Vagina (tissue), 2 donors: ENCODE results near the gene PARP9. TPM values are rescaled to one million over a fixed set of nuclear protein-coding genes. Genes with fewer than 3 reads are reported as not detected.

Experiments used
- DNase-seq, 2 donors: peaks; one replicate each; pipeline ENCODE4 v3.0.0-alpha.2; 2017; ENCODE audit errors: extremely low spot score in 2 of 2
- H3K27ac ChIP-seq: fragments of 200-600 bp; sonication (generic); one replicate; pipeline ENCODE4 v1.5.1; 2019
- H3K27me3 ChIP-seq: fragments of 200-600 bp; sonication (generic); one replicate; pipeline ENCODE4 v1.5.1; 2019
- H3K36me3 ChIP-seq, 2 donors: fragments of 200-600 bp; sonication (generic); one replicate each; pipeline ENCODE4 v1.5.1; 2017 to 2019
- H3K4me1 ChIP-seq: fragments of 200-600 bp; sonication (generic); one replicate; pipeline ENCODE4 v1.5.1; 2019
- H3K4me3 ChIP-seq, 2 donors: fragments of 200-600 bp; sonication (generic); 1 replicate in 1 of 2; 2 replicates in 1 of 2; pipeline ENCODE4 v1.5.1; 2016 to 2019
- H3K9me3 ChIP-seq: fragments of 200-600 bp; sonication (generic); one replicate; pipeline ENCODE4 v1.5.1; 2019
- POLR2A ChIP-seq, 2 donors: fragments of 450-650 bp; IDR thresholded peaks; one replicate each; pipeline ENCODE4 v1.6.1; 2017; ENCODE audit warnings: antibody characterized with exemption in 2 of 2, mild to moderate bottlenecking in 2 of 2, moderate library complexity in 2 of 2
- POLR2AphosphoS5 ChIP-seq, 2 donors: sonication (generic); formaldehyde crosslinking; IDR thresholded peaks; one replicate each; pipeline ENCODE4 v1.9.0; 2017; ENCODE audit warnings: antibody characterized with exemption in 2 of 2, mild to moderate bottlenecking in 2 of 2, low read depth in 1 of 2; ENCODE audit not compliant: insufficient read depth in 1 of 2
- intact Hi-C: fragments of 100-400 bp; cut with DNase I; formaldehyde crosslinking; loops from one replicate; pipeline ENCODE4 v1.15.1; 2023
- total RNA-seq: library from RNA; depleted of rRNA; stranded (reverse); fragments of >200 nt; gene quantifications from one replicate; pipeline ENCODE4 v1.2.3, GENCODE V29; 2016
- TF ChIP-seq, protein P1 (sequence below), 3 experiments: fragments of 450-650 bp in 2 of 3; fragments of 200-600 bp in 1 of 3; sonication (generic) in 1 of 3; IDR thresholded peaks; one replicate each; pipeline ENCODE4 v1.5.1; 2017 to 2019; ENCODE audit warnings: antibody characterized with exemption in 3 of 3, mild to moderate bottlenecking in 2 of 3, moderate library complexity in 2 of 3

Gene PARP9
- total RNA-seq, 1 donor from 2014 or later: 19.4 TPM

DNA sequence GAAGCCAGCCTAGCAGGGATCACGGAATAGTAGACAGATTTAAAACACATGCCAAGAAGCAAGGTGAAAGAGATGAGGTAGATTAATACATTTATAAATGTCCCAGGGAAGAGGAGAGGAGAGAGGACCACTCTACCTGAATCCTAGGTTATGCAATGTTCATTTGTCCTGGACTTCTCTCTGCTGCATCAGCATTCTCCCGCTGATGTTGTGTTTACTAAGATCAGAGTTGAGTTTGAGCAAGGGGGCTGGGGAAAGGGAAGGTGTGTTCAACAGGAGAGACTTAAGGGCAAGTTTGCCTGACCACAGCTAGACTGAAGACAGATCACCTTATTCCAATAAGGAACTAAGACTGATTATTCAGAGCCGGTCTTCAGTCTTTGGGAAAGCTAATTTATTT is 48.2 kb downstream of the PARP9 start:
- Histone ChIP-seq H3K36me3 (no peaks in the 10 kb centered on the region), H3K4me1 (peaks cover 29% of the 10 kb centered on the region), H3K9me3 (no peaks in the 10 kb centered on the region), H3K27ac (no peak overlapping the region), H3K4me3 (no peak overlapping the region), H3K27me3 (no peaks in the 10 kb centered on the region)
- intact Hi-C loops: no loop called here
- DNase-seq: no peak
- TF ChIP-seq POLR2A (IDR thresholded peaks at IDR 0.05) (no peak), POLR2AphosphoS5 (IDR thresholded peaks at IDR 0.05; ENCODE audit: insufficient read depth in 1 of 2, low read depth in 1 of 2) (no peak)
- TF ChIP-seq, protein P1, sequence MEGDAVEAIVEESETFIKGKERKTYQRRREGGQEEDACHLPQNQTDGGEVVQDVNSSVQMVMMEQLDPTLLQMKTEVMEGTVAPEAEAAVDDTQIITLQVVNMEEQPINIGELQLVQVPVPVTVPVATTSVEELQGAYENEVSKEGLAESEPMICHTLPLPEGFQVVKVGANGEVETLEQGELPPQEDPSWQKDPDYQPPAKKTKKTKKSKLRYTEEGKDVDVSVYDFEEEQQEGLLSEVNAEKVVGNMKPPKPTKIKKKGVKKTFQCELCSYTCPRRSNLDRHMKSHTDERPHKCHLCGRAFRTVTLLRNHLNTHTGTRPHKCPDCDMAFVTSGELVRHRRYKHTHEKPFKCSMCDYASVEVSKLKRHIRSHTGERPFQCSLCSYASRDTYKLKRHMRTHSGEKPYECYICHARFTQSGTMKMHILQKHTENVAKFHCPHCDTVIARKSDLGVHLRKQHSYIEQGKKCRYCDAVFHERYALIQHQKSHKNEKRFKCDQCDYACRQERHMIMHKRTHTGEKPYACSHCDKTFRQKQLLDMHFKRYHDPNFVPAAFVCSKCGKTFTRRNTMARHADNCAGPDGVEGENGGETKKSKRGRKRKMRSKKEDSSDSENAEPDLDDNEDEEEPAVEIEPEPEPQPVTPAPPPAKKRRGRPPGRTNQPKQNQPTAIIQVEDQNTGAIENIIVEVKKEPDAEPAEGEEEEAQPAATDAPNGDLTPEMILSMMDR (IDR thresholded peaks at IDR 0.05): no peak

DNA sequence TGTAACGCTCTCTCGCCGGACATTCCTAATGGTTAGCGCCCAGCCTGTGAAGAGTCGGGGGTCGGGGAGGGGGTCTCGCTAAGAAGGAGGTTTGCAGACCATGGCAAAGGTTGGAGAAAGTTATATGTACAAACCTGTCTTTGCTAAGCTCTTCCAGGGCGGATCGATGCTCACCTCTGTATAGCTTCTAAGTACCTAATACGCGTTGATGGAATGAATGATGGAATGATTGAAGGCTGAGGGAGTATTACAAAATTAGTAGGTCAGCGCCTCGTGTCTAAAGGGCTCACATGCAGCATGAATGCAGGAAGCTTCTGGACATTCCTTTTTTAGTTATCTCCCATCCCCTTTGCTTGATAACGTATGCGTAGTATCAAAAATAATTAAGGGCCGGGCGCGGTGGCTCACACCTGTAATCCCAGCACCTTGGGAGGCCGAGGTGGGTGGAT is 49.1 kb downstream of the PARP9 start:
- H3K9me3 ChIP-seq: no peaks in the 10 kb centered on the region
- intact Hi-C loops: no loop called here
- peak overlapping the region; percentile 96 for H3K27ac ChIP-seq
- no peak for TF ChIP-seq POLR2A (IDR thresholded peaks at IDR 0.05)
- TF ChIP-seq, protein P1 (IDR thresholded peaks at IDR 0.05): no peak
- no peak for TF ChIP-seq POLR2AphosphoS5 (IDR thresholded peaks at IDR 0.05; ENCODE audit: insufficient read depth in 1 of 2, low read depth in 1 of 2)
- DNase-seq: no peak
- peak overlapping the region; percentile 79 to 81 for H3K4me3 ChIP-seq
- H3K4me1 ChIP-seq: peaks cover 34% of the 10 kb centered on the region
- H3K27me3 ChIP-seq: no peaks in the 10 kb centered on the region
- no peaks in the 10 kb centered on the region for H3K36me3 ChIP-seq

DNA sequence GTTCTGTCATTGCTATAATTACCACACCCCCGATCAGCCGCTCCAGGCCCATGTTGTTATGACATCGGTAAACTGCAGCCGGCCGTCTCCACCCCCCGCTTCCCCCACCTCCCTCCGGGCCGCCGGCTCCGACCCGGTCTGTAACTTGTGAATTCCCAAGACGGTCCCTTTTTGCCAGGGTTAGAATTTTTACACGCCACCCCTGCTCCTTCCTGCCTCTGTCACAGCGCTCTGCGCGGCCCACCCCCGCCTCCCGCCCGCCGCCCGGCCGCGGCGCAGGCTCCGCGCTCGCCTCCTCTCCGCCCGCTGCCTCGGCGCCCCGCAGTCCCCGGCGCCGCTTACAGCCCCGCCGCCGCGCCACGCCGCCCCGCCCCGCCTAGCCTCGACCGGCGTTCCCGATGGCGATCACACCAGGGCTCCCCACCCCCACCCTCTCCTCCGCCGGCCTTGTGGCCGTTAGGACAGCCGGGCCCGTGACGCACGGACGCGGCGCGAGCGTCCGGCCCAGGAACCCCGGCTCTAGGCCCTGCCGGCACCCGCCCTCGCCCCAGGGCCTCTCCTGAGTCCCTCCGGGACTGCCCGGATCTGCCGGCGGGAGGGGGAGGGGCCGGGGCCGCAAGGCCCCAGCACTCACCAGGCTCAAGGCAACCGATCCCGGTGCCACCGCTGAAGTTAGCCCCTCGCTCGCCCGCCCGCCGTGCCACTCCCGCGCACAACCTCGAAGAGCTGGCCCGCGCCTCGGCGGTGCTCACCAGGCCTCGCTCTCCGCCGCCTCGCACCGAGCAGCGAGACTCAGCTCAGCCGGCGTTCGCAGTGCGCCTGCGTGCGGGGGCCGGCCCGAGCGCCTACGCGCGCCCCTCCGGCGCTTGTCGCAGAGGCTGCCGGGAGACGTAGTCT is 49.7 kb downstream of the PARP9 start, which contains the start of gene KPNA1:
TSS of gene KPNA1 (minus strand) at position 817 of the 897 bp plus-strand sequence. CDS start 18,374 bp downstream, outside the sequence.
- intact Hi-C loops: no loop called here

DNA sequence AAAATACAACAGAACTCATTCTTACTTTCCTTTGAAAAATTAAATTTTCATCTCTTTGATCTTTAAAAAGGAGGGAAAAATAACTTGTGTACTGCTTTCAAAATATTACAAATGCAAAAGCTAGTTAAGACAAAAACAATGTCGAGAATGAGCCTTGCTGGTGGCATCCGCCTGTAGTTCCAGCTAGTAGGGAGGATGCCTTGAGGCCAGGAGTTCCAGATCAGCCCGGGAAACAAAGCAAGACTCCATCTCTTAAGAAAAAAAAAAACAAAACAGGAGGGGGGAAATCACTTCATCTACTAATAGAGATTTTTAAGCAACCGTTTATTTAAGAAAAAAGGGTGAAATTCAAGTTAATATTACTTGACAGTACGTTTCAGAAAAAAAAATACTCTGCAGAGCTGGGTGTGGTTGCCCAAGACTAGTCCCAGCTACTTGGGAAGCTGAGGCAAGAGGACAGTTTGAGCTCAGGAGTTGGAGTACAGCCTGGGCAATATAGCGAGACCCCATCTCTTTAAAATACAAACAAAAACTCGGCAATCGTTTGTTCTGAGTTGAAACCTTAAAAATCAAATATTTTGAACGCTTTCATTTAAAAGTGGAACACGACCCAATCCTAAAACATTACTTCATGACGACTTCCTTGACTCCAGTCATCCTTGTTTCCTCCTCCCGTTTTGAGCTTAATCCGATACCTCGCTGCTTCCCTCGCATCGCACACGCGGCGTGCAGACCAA is 50.5 kb downstream of the PARP9 start:
- Histone ChIP-seq H3K27me3 (no peaks in the 10 kb centered on the region), H3K36me3 (no peaks in the 10 kb centered on the region), H3K27ac (peak overlapping the region; percentile 96), H3K4me1 (peaks cover 34% of the 10 kb centered on the region), H3K9me3 (no peaks in the 10 kb centered on the region), H3K4me3 (peak overlapping the region; percentile 79 to 81)
- no peak for DNase-seq
- TF ChIP-seq POLR2AphosphoS5 (IDR thresholded peaks at IDR 0.05; ENCODE audit: insufficient read depth in 1 of 2, low read depth in 1 of 2) (no peak), POLR2A (IDR thresholded peaks at IDR 0.05) (no peak)
- TF ChIP-seq, protein P1 (IDR thresholded peaks at IDR 0.05): no peak
- intact Hi-C loops: no loop called here

More for the DNA sequence above, 49.7 kb downstream of the PARP9 start, which contains the start of gene KPNA1:
- Histone ChIP-seq H3K36me3 (no peaks in the 10 kb centered on the region), H3K4me1 (peaks cover 34% of the 10 kb centered on the region), H3K27me3 (no peaks in the 10 kb centered on the region), H3K4me3 (peak within 1 kb of the TSS; percentile 79 to 81), H3K27ac (peak within 1 kb of the TSS; percentile 96), H3K9me3 (no peaks in the 10 kb centered on the region)
- TF ChIP-seq POLR2A (IDR thresholded peaks at IDR 0.05): peak in 1 of 2 donors; percentile 96
- TF ChIP-seq POLR2AphosphoS5 (IDR thresholded peaks at IDR 0.05; ENCODE audit: insufficient read depth in 1 of 2, low read depth in 1 of 2): peak in 1 of 2 donors; percentile 93
- TF ChIP-seq, protein P1 (IDR thresholded peaks at IDR 0.05): no peak
- DNase-seq: peak in 1 of 2 donors; percentile 90
